BJ (cell line): ENCODE data around the gene SHF. TPM values are rescaled to one million over a fixed set of nuclear protein-coding genes. Genes with fewer than 3 reads are reported as not detected.

Source experiments
- CTCF ChIA-PET: fragments of 350-600 bp; formaldehyde crosslinking; extraction: SDS; loops from one replicate; lab custom pipeline; 2021; ENCODE audit warnings: antibody characterized with exemption, inconsistent platforms; lab: Yijun Ruan, JAX
- POLR2A ChIA-PET: fragments of 300-600 bp; sonication (Branson Sonifier 250); formaldehyde crosslinking; extraction: SDS; loops from one replicate; lab custom pipeline; 2021; ENCODE audit warnings: antibody characterized with exemption; lab: Charles Lee
- DNase-seq: peaks from one replicate; pipeline ENCODE4 v3.0.0-alpha.2; 2011; ENCODE audit warnings: low read depth
- H3K27me3 ChIP-seq: 2 replicates; pipeline ENCODE4 v1.6.0; 2011; ENCODE audit warnings: low read length; ENCODE audit not compliant: control insufficient read depth, insufficient read depth
- H3K36me3 ChIP-seq: 2 replicates; pipeline ENCODE4 v1.5.1; 2011; ENCODE audit warnings: low read length; ENCODE audit not compliant: control insufficient read depth, insufficient read depth
- H3K4me3 ChIP-seq: 2 replicates; pipeline ENCODE4 v1.5.1; 2011; ENCODE audit warnings: low read depth, mild to moderate bottlenecking, control low read depth, low read length
- CTCF ChIP-seq: IDR thresholded peaks from 2 replicates; pipeline ENCODE4 v1.5.1; 2011; ENCODE audit warnings: low read depth, mild to moderate bottlenecking, control low read depth, inconsistent platforms, low read length, moderate library complexity; ENCODE audit not compliant: insufficient read depth
- polyA plus RNA-seq: library from polyadenylated mRNA; depleted of rRNA; stranded (reverse); fragments of >200 nt; gene quantifications from 2 replicates; pipeline ENCODE4 v1.2.3, GENCODE V29; 2011

Gene SHF
- polyA plus RNA-seq, 1 experiment = 5.2 TPM

- H3K36me3 ChIP-seq = no peaks in the 10 kb centered on the region; the same call in 1 of the 2 replicates
- no peak for DNase-seq
- TF ChIP-seq CTCF = no peak
- no peak overlapping the region for H3K4me3 ChIP-seq
- H3K27me3 ChIP-seq = no peaks in the 10 kb centered on the region
- ChIA-PET POLR2A (no interaction called here), CTCF (interaction anchor here (1.2 to 4.7 kb wide), 3 partner anchors 13 to 57 kb away, joined by 3 to 22 read pairs (median 3); no protein-coding TSS in a partner anchor)
Observed at GRCh38 chr15:45182996-45183395, 4.8 kb downstream of the SHF start.

GRCh38 chr15:45181491-45182285 is 6.1 kb downstream of the SHF start:
- Histone ChIP-seq H3K36me3 (no peaks in the 10 kb centered on the region; the same call in 1 of the 2 replicates), H3K4me3 (no peak overlapping the region), H3K27me3 (no peaks in the 10 kb centered on the region)
- POLR2A ChIA-PET = no interaction called here
- DNase-seq = no peak
- CTCF ChIA-PET = interaction anchor here (0.7 to 5.9 kb wide), 3 partner anchors 10 to 13 kb away, joined by 3 to 47 read pairs (median 4); no protein-coding TSS in a partner anchor
- no peak for TF ChIP-seq CTCF

- Histone ChIP-seq H3K4me3 (no peak overlapping the region), H3K27me3 (no peaks in the 10 kb centered on the region), H3K36me3 (no peaks in the 10 kb centered on the region; the same call in 1 of the 2 replicates)
- ChIA-PET CTCF (interaction anchor here (1.6 to 5.9 kb wide), 3 partner anchors 12 to 18 kb away, joined by 7 to 47 read pairs (median 10); no protein-coding TSS in a partner anchor), POLR2A (no interaction called here)
- no peak for DNase-seq
- no peak for TF ChIP-seq CTCF
Observed at GRCh38 chr15:45180648-45181436, 6.9 kb downstream of the SHF start.

- CTCF ChIA-PET = interaction anchor here (0.5 to 5.9 kb wide), 4 partner anchors 11 to 142 kb away, joined by 3 to 47 read pairs (median 8); no protein-coding TSS in a partner anchor
- DNase-seq = no peak
- Histone ChIP-seq H3K36me3 (no peaks in the 10 kb centered on the region), H3K27me3 (no peaks in the 10 kb centered on the region), H3K4me3 (no peak overlapping the region)
- TF ChIP-seq CTCF = no peak
- POLR2A ChIA-PET = no interaction called here
Observed at GRCh38 chr15:45180201-45180600, 7.6 kb downstream of the SHF start.
